Neural cell (in vitro differentiated cells): ENCODE measurements around the gene PLIN3. TPM values are rescaled to one million over a fixed set of nuclear protein-coding genes. Genes with fewer than 3 reads are reported as not detected.

Source experiments
- H2AFZ ChIP-seq: fragments of 200-600, 300-800 bp; sonication (generic), shearing (Covaris generic); 2 replicates; pipeline ENCODE4 v1.6.0; 2014; ENCODE audit warnings: low read depth, mild to moderate bottlenecking, antibody characterized with exemption, low read length, moderate library complexity
- H3F3A ChIP-seq: fragments of 200-600 bp; shearing (Covaris generic); 2 replicates; pipeline ENCODE4 v1.6.1; 2016; ENCODE audit warnings: mild to moderate bottlenecking, moderate library complexity, mixed read lengths, antibody characterized with exemption, low read length; ENCODE audit not compliant: insufficient read depth, poor library complexity, severe bottlenecking
- H3K27ac ChIP-seq: fragments of 200-600, 300-800 bp; sonication (generic), shearing (Covaris generic); 2 replicates; pipeline ENCODE4 v1.5.1; 2014; ENCODE audit warnings: mild to moderate bottlenecking, low read length, moderate library complexity
- H3K27me3 ChIP-seq: fragments of 300-800, 200-600 bp; sonication (generic), shearing (Covaris generic); 2 replicates; pipeline ENCODE4 v1.6.0; 2014; ENCODE audit warnings: mild to moderate bottlenecking, low read depth, low read length, moderate library complexity; ENCODE audit not compliant: insufficient read depth
- H3K36me3 ChIP-seq: fragments of 300-800, 200-600 bp; sonication (generic), shearing (Covaris generic); 2 replicates; pipeline ENCODE4 v1.5.1; 2014; ENCODE audit warnings: mild to moderate bottlenecking, antibody characterized with exemption, low read length, moderate library complexity; ENCODE audit not compliant: insufficient read depth
- H3K4me2 ChIP-seq: fragments of 300-800, 200-600 bp; sonication (generic), shearing (Covaris generic); 2 replicates; pipeline ENCODE4 v1.6.0; 2014; ENCODE audit warnings: mild to moderate bottlenecking, low read length
- H3K4me3 ChIP-seq: fragments of 300-800, 200-600 bp; sonication (generic), shearing (Covaris generic); 2 replicates; pipeline ENCODE4 v1.5.1; 2014; ENCODE audit warnings: mild to moderate bottlenecking, low read length, moderate library complexity
- H3K79me2 ChIP-seq: fragments of 200-600 bp; shearing (Covaris generic); replicated peaks from 2 replicates; pipeline ENCODE4 v1.6.0; 2014; ENCODE audit warnings: mild to moderate bottlenecking, low read length, moderate library complexity; ENCODE audit not compliant: insufficient read depth
- H3K9ac ChIP-seq: fragments of 300-800, 200-600 bp; sonication (generic), shearing (Covaris generic); 2 replicates; pipeline ENCODE4 v1.6.1; 2016; ENCODE audit warnings: mild to moderate bottlenecking, low read length, mixed read lengths
- H3K9me2 ChIP-seq: fragments of 200-600 bp; shearing (Covaris generic); 2 replicates; pipeline ENCODE4 v1.6.1; 2016; ENCODE audit warnings: mild to moderate bottlenecking, low read length, mixed read lengths; ENCODE audit not compliant: insufficient read depth
- H3K9me3 ChIP-seq: fragments of 200-600, 300-800 bp; sonication (generic), shearing (Covaris generic); 2 replicates; pipeline ENCODE4 v1.6.1; 2016; ENCODE audit warnings: mild to moderate bottlenecking, mixed run types, low read length, moderate library complexity, mixed read lengths
- H4K20me1 ChIP-seq: fragments of 200-600 bp; shearing (Covaris generic); 2 replicates; pipeline ENCODE4 v1.6.1; 2016; ENCODE audit warnings: mild to moderate bottlenecking, mixed run types; ENCODE audit not compliant: insufficient read depth
- EP300 ChIP-seq: fragments of 450-650 bp; conservative IDR thresholded peaks from 2 replicates; pipeline ENCODE4 v1.6.1; 2014; ENCODE audit warnings: antibody characterized with exemption, mild to moderate bottlenecking, moderate library complexity; ENCODE audit not compliant: poor library complexity, severe bottlenecking
- EZH2 ChIP-seq: fragments of 200-600, 300-800 bp; shearing (Covaris generic), sonication (generic); IDR thresholded peaks from 2 replicates; pipeline ENCODE4 v1.6.1; 2014; ENCODE audit warnings: antibody characterized with exemption, low read length, borderline replicate concordance, mild to moderate bottlenecking; ENCODE audit not compliant: insufficient read depth, poor library complexity, severe bottlenecking
- MXI1 ChIP-seq: fragments of 450-650 bp; conservative IDR thresholded peaks from 2 replicates; pipeline ENCODE4 v1.6.1; 2014; ENCODE audit warnings: antibody characterized with exemption, mild to moderate bottlenecking; ENCODE audit not compliant: poor library complexity, severe bottlenecking
- POLR2AphosphoS5 ChIP-seq: IDR thresholded peaks from 2 replicates; pipeline ENCODE4 v1.6.1; 2012
- RAD21 ChIP-seq: fragments of 450-650 bp; conservative IDR thresholded peaks from 2 replicates; pipeline ENCODE4 v1.6.1; 2014; ENCODE audit warnings: antibody characterized with exemption, mild to moderate bottlenecking, moderate library complexity
- REST ChIP-seq: IDR thresholded peaks from 2 replicates; pipeline ENCODE4 v1.6.1; 2012; ENCODE audit warnings: borderline replicate concordance
- SMC3 ChIP-seq: fragments of 450-650 bp; conservative IDR thresholded peaks from 2 replicates; pipeline ENCODE4 v1.6.1; 2014; ENCODE audit warnings: antibody characterized with exemption, mild to moderate bottlenecking, moderate library complexity; ENCODE audit not compliant: poor library complexity
- TAF1 ChIP-seq: IDR thresholded peaks from 2 replicates; pipeline ENCODE4 v1.6.1; 2012; ENCODE audit warnings: low read depth
- polyA plus RNA-seq: library from polyadenylated mRNA; depleted of rRNA; stranded (reverse); fragments of >200 nt; gene quantifications from 2 replicates; pipeline ENCODE4 v1.2.3, GENCODE V29; 2014
- TF ChIP-seq, protein P1 (sequence below): fragments of 450-650 bp; IDR thresholded peaks from 2 replicates; pipeline ENCODE4 v1.5.1; 2014; ENCODE audit warnings: antibody characterized with exemption, mild to moderate bottlenecking, moderate library complexity; ENCODE audit not compliant: poor library complexity, severe bottlenecking

Gene PLIN3
- polyA plus RNA-seq, 1 donor from 2014 or later, result 0.71 TPM

- TF ChIP-seq REST (no peak), POLR2AphosphoS5 (no peak), EP300 (no peak), MXI1 (no peak), TAF1 (no peak), EZH2 (no peak), SMC3 (no peak), RAD21 (no peak)
- TF ChIP-seq, protein P1, sequence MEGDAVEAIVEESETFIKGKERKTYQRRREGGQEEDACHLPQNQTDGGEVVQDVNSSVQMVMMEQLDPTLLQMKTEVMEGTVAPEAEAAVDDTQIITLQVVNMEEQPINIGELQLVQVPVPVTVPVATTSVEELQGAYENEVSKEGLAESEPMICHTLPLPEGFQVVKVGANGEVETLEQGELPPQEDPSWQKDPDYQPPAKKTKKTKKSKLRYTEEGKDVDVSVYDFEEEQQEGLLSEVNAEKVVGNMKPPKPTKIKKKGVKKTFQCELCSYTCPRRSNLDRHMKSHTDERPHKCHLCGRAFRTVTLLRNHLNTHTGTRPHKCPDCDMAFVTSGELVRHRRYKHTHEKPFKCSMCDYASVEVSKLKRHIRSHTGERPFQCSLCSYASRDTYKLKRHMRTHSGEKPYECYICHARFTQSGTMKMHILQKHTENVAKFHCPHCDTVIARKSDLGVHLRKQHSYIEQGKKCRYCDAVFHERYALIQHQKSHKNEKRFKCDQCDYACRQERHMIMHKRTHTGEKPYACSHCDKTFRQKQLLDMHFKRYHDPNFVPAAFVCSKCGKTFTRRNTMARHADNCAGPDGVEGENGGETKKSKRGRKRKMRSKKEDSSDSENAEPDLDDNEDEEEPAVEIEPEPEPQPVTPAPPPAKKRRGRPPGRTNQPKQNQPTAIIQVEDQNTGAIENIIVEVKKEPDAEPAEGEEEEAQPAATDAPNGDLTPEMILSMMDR, result no peak
- Histone ChIP-seq H3K27ac (no peak overlapping the region), H3K9ac (peak overlapping the region; percentile 39), H3K27me3 (no peaks in the 10 kb centered on the region), H4K20me1 (no peaks in the 10 kb centered on the region), H2AFZ (no peak overlapping the region), H3K4me2 (peak overlapping the region; percentile 4), H3F3A (no peaks in the 10 kb centered on the region), H3K4me3 (peak overlapping the region; percentile 66), H3K9me3 (no peaks in the 10 kb centered on the region), H3K36me3 (no peaks in the 10 kb centered on the region), H3K9me2 (no peaks in the 10 kb centered on the region), H3K79me2 (no peaks in the 10 kb centered on the region)
These were observed 657 bp downstream of the PLIN3 start for GRCh38 chr19:4866595-4867424.

DNA sequence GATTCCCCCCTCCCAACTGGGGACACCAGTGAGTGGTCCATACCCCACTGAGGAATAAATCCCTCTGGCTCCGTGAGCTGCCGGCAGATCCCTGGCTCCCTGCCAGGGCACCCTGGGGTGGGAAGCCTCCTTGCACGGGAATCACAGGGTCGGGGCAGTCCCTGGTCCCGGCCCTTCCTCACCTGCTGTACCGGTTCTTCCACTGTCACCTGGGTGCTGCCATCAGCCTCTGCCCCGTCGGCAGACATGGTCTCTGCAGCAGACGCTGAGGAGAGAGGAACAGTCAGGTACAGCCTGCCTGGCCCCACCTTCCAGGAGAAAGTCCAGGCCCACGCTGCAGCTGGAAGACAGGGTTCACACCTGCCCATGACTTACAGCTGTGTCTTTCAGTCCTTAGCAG is 6.3 kb downstream of the PLIN3 start:
- Histone ChIP-seq H3K79me2 (no peaks in the 10 kb centered on the region), H3K27ac (no peak overlapping the region), H3K9ac (no peak overlapping the region)

More for the DNA sequence above, 6.3 kb downstream of the PLIN3 start:
- Histone ChIP-seq H3K4me2 (no peak overlapping the region), H3K9me3 (no peaks in the 10 kb centered on the region), H3K4me3 (no peak overlapping the region), H3F3A (no peaks in the 10 kb centered on the region), H2AFZ (no peak overlapping the region), H4K20me1 (no peaks in the 10 kb centered on the region), H3K27me3 (no peaks in the 10 kb centered on the region), H3K9me2 (no peaks in the 10 kb centered on the region), H3K36me3 (no peaks in the 10 kb centered on the region)
- TF ChIP-seq, protein P1, result no peak
- TF ChIP-seq RAD21 (no peak), MXI1 (no peak), SMC3 (no peak), POLR2AphosphoS5 (no peak)
